GM12891 (cell line): Measurements from ENCODE around the gene ZNF749.

Source experiments
- PAX5 ChIP-seq: IDR thresholded peaks from 2 replicates; pipeline ENCODE4 v1.6.1; 2011; ENCODE audit warnings: low read length, moderate library complexity, mild to moderate bottlenecking; ENCODE audit not compliant: insufficient read depth, severe bottlenecking
- POLR2A ChIP-seq: IDR thresholded peaks from 2 replicates; pipeline ENCODE4 v1.6.1; 2011; ENCODE audit warnings: low read depth, low read length, control low read depth
- POLR2AphosphoS5 ChIP-seq: IDR thresholded peaks from 2 replicates; pipeline ENCODE4 v1.6.1; 2011; ENCODE audit warnings: low read depth, low read length, control low read depth
- SPI1 ChIP-seq: IDR thresholded peaks from 2 replicates; pipeline ENCODE4 v1.6.1; 2011; ENCODE audit warnings: low read depth, low read length, control low read depth
- TAF1 ChIP-seq: IDR thresholded peaks from 2 replicates; pipeline ENCODE4 v1.6.1; 2011; ENCODE audit warnings: low read depth, low read length, control low read depth

DNA sequence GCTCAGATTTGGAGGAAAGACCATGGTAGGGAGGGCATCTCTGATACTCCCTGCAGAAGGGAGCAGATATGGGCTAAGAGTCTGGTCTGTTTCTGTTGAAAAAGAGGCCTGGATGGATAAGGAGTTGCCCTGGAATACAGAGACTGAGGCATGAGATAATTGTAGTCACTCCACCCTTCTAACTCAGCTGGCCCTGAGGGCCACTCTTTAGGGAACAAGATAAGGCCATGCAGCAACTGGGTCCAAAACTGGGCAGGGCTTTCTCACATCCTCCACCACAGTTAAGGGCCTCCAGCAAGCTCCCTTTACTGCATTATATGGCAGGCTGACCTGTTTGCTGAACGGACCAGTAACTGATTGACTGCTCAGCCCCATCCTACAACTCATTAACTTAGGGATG, 1.3 kb downstream of the ZNF749 start:
- TF ChIP-seq POLR2A (no peak), SPI1 (no peak), POLR2AphosphoS5 (no peak), TAF1 (no peak), PAX5 (no peak)
